ENCODE measurements around the gene COL6A5. TPM values are rescaled to one million over a fixed set of nuclear protein-coding genes. Genes with fewer than 3 reads are reported as not detected.

The COL6A5 gene
- total RNA-seq, 1 donor from 2014 or later = not detected

DNA sequence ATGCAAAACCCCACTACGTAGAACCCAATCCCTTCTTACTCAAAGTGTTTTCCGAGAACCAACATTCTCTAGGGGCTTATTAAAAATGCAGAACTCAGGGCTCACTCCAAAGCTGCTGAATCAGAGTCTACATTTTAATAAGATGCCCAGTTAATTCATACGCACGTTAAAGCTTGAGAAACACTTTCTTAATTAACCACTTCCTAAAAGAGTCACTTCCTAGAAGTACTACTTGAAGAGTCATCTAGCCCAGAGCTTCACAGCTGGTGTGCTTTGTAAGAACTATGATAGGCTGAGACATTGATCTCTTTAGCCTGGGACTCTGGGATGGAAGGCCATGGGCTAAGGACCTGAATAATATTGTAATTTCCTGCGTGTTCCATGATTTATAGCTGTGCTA lies 9.0 kb downstream of the COL6A5 start:
- no peaks in the 10 kb centered on the region for H3K4me1 Mint-ChIP-seq (ENCODE audit: low read depth)
- no peak overlapping the region for H3K27ac Mint-ChIP-seq
- H3K9me3 Mint-ChIP-seq = no peaks in the 10 kb centered on the region
- no peak for DNase-seq (ENCODE audit: low spot score)
- H3K27me3 Mint-ChIP-seq (ENCODE audit: low read depth) = no peaks in the 10 kb centered on the region
- no peaks in the 10 kb centered on the region for H3K36me3 Mint-ChIP-seq (ENCODE audit: low read depth)
- H3K4me3 Mint-ChIP-seq (ENCODE audit: low read depth) = no peak overlapping the region
- intact Hi-C loops (cut with micrococcal nuclease) = no loop called here

DNA sequence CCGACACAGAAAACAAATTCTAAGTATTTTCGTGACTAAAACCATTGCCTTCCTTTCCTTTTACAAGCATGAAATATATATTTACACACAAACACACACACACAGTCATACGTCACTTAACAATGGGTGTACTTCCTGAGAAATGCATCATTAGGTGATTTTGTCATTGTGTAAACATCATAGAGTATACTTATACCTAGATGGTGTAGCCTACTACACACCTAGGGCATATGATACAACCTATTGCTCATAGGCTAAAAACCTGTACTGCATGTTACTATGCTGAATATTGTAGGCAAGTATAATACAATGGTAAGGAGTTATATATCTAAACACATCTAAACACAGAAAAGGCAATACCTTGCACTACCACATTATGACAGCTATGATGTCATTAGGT lies 28.6 kb downstream of the COL6A5 start:
- no peaks in the 10 kb centered on the region for H3K9me3 Mint-ChIP-seq
- no peak overlapping the region for H3K4me3 Mint-ChIP-seq (ENCODE audit: low read depth)
- H3K27ac Mint-ChIP-seq = no peak overlapping the region
- H3K4me1 Mint-ChIP-seq (ENCODE audit: low read depth) = no peaks in the 10 kb centered on the region
- no peak for DNase-seq (ENCODE audit: low spot score)
- intact Hi-C loops (cut with micrococcal nuclease) = no loop called here
- H3K27me3 Mint-ChIP-seq (ENCODE audit: low read depth) = no peaks in the 10 kb centered on the region
- H3K36me3 Mint-ChIP-seq (ENCODE audit: low read depth) = no peaks in the 10 kb centered on the region

DNA sequence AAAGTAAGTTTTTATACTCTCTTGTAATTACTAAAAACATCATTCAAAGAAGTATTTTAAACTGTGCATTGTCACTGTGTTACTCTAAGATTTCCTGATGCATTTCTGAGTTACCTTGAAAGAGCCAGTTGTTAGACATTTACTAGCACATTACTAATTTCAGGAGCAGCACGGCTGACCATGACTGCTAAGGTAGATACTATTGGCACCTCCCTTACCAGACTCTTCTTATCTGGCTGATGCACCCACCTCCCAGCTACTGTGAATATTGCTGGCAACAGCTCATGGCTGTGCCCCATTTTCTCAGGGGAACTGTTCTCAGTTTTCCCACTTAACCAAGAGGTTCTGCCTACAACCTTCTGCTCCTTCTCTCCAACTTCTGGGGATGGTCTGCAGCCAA lies 29.4 kb downstream of the COL6A5 start:
- intact Hi-C loops (cut with micrococcal nuclease) = no loop called here
- H3K9me3 Mint-ChIP-seq = no peaks in the 10 kb centered on the region
- no peak overlapping the region for H3K27ac Mint-ChIP-seq
- H3K4me3 Mint-ChIP-seq (ENCODE audit: low read depth) = no peak overlapping the region
- H3K4me1 Mint-ChIP-seq (ENCODE audit: low read depth) = no peaks in the 10 kb centered on the region
- DNase-seq (ENCODE audit: low spot score) = no peak
- no peaks in the 10 kb centered on the region for H3K27me3 Mint-ChIP-seq (ENCODE audit: low read depth)
- H3K36me3 Mint-ChIP-seq (ENCODE audit: low read depth) = no peaks in the 10 kb centered on the region

GRCh38 chr3:130377960-130378676 lies 32.6 kb downstream of the COL6A5 start:
- Mint-ChIP-seq H3K36me3 (ENCODE audit: low read depth) (no peaks in the 10 kb centered on the region), H3K9me3 (no peaks in the 10 kb centered on the region), H3K27me3 (ENCODE audit: low read depth) (no peaks in the 10 kb centered on the region), H3K27ac (no peak overlapping the region), H3K4me1 (ENCODE audit: low read depth) (no peaks in the 10 kb centered on the region), H3K4me3 (ENCODE audit: low read depth) (no peak overlapping the region)
- intact Hi-C loops (cut with micrococcal nuclease) = no loop called here
- no peak for DNase-seq (ENCODE audit: low spot score)

DNA sequence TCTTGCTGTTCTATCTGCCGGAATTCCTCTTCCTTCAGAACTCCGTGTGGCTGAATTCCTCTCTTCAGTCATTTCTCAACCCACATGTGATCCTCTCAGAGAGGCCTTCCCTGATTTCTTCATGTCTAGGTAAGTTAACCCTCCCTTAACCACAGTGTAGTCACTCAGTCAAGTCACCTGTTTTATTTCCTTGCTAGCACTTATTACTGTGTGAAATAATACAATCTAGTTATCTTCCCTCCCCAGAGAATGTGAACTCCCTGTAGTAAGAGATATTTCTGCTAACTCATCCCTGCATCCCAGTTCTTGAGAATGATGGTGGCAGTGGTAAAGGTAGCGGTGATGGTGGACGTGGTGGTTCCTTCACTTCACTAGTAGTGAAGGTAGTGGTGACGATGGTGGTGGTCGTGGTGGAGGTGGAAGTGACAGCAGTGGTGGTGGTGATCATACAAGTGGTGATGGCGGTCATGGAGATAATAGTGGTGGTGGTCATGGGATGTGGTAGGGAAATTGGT lies 33.3 kb downstream of the COL6A5 start:
- no peaks in the 10 kb centered on the region for H3K27me3 Mint-ChIP-seq (ENCODE audit: low read depth)
- no peaks in the 10 kb centered on the region for H3K4me1 Mint-ChIP-seq (ENCODE audit: low read depth)
- H3K27ac Mint-ChIP-seq = no peak overlapping the region
- no peak overlapping the region for H3K4me3 Mint-ChIP-seq (ENCODE audit: low read depth)
- no peaks in the 10 kb centered on the region for H3K9me3 Mint-ChIP-seq
- intact Hi-C loops (cut with micrococcal nuclease) = no loop called here
- DNase-seq (ENCODE audit: low spot score) = no peak
- H3K36me3 Mint-ChIP-seq (ENCODE audit: low read depth) = no peaks in the 10 kb centered on the region

- H3K27me3 Mint-ChIP-seq (ENCODE audit: low read depth) = no peaks in the 10 kb centered on the region
- H3K27ac Mint-ChIP-seq = no peak overlapping the region
- H3K36me3 Mint-ChIP-seq (ENCODE audit: low read depth) = no peaks in the 10 kb centered on the region
These were observed 33.8 kb downstream of the COL6A5 start for GRCh38 chr3:130379274-130379673.

GRCh38 chr3:130380398-130380797 lies 34.9 kb downstream of the COL6A5 start:
- Mint-ChIP-seq H3K27me3 (ENCODE audit: low read depth) (no peaks in the 10 kb centered on the region), H3K9me3 (no peaks in the 10 kb centered on the region), H3K4me3 (ENCODE audit: low read depth) (no peak overlapping the region), H3K36me3 (ENCODE audit: low read depth) (no peaks in the 10 kb centered on the region), H3K4me1 (ENCODE audit: low read depth) (no peaks in the 10 kb centered on the region), H3K27ac (no peak overlapping the region)
- intact Hi-C loops (cut with micrococcal nuclease) = no loop called here
- DNase-seq (ENCODE audit: low spot score) = no peak

More at GRCh38 chr3:130379274-130379673, 33.8 kb downstream of the COL6A5 start:
- Mint-ChIP-seq H3K9me3 (no peaks in the 10 kb centered on the region), H3K4me1 (ENCODE audit: low read depth) (no peaks in the 10 kb centered on the region), H3K4me3 (ENCODE audit: low read depth) (no peak overlapping the region)
- intact Hi-C loops (cut with micrococcal nuclease) = no loop called here
- DNase-seq (ENCODE audit: low spot score) = no peak

GRCh38 chr3:130383424-130383823 lies 38.0 kb downstream of the COL6A5 start:
- Mint-ChIP-seq H3K27me3 (ENCODE audit: low read depth) (no peaks in the 10 kb centered on the region), H3K4me3 (ENCODE audit: low read depth) (no peak overlapping the region)

DNA sequence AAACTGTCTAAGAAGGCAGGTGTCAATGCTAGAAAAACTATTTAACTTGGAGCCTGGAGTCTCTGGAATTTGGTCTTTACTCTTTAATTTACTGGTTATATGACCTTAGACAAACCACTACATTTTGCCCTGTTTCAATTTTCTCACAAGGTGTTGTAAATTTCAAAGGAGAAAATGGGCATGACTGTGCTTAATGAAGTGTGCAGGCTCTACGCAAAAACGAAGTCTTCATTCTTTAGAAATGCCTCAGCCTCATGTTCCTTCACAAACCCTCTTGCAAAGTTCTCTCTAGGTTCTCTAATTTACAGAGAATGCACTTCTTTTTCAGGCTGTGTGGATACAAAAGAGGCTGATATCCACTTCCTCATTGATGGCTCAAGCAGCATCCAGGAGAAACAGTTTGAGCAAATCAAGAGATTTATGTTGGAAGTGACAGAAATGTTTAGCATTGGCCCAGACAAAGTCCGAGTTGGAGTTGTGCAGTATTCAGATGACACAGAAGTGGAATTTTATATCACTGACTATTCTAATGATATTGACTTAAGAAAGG lies 39.1 kb downstream of the COL6A5 start:
- intact Hi-C loops (cut with micrococcal nuclease) = no loop called here
- no peak for DNase-seq (ENCODE audit: low spot score)
- H3K9me3 Mint-ChIP-seq = no peaks in the 10 kb centered on the region
- H3K27ac Mint-ChIP-seq = no peak overlapping the region
- no peak overlapping the region for H3K4me3 Mint-ChIP-seq (ENCODE audit: low read depth)
- no peaks in the 10 kb centered on the region for H3K36me3 Mint-ChIP-seq (ENCODE audit: low read depth)
- H3K27me3 Mint-ChIP-seq (ENCODE audit: low read depth) = no peaks in the 10 kb centered on the region
- no peaks in the 10 kb centered on the region for H3K4me1 Mint-ChIP-seq (ENCODE audit: low read depth)

More at GRCh38 chr3:130383424-130383823, 38.0 kb downstream of the COL6A5 start:
- no peak overlapping the region for H3K27ac Mint-ChIP-seq
- no peaks in the 10 kb centered on the region for H3K36me3 Mint-ChIP-seq (ENCODE audit: low read depth)
- no peaks in the 10 kb centered on the region for H3K9me3 Mint-ChIP-seq
- H3K4me1 Mint-ChIP-seq (ENCODE audit: low read depth) = no peaks in the 10 kb centered on the region
- intact Hi-C loops (cut with micrococcal nuclease) = no loop called here
- no peak for DNase-seq (ENCODE audit: low spot score)

GRCh38 chr3:130386604-130387263 lies 41.3 kb downstream of the COL6A5 start:
- no peaks in the 10 kb centered on the region for H3K36me3 Mint-ChIP-seq (ENCODE audit: low read depth)
- H3K9me3 Mint-ChIP-seq = no peaks in the 10 kb centered on the region
- DNase-seq (ENCODE audit: low spot score) = no peak
- H3K4me1 Mint-ChIP-seq (ENCODE audit: low read depth) = no peaks in the 10 kb centered on the region
- intact Hi-C loops (cut with micrococcal nuclease) = no loop called here
- H3K27me3 Mint-ChIP-seq (ENCODE audit: low read depth) = no peaks in the 10 kb centered on the region
- H3K4me3 Mint-ChIP-seq (ENCODE audit: low read depth) = no peak overlapping the region
- H3K27ac Mint-ChIP-seq = no peak overlapping the region

GRCh38 chr3:130389743-130390478 lies 44.4 kb downstream of the COL6A5 start:
- Mint-ChIP-seq H3K27me3 (ENCODE audit: low read depth) (no peaks in the 10 kb centered on the region), H3K4me1 (ENCODE audit: low read depth) (no peaks in the 10 kb centered on the region)

GRCh38 chr3:130392266-130392665 lies 46.8 kb downstream of the COL6A5 start:
- Mint-ChIP-seq H3K4me1 (ENCODE audit: low read depth) (no peaks in the 10 kb centered on the region), H3K9me3 (no peaks in the 10 kb centered on the region), H3K27ac (no peak overlapping the region), H3K36me3 (ENCODE audit: low read depth) (no peaks in the 10 kb centered on the region), H3K27me3 (ENCODE audit: low read depth) (no peaks in the 10 kb centered on the region), H3K4me3 (ENCODE audit: low read depth) (no peak overlapping the region)
- no peak for DNase-seq (ENCODE audit: low spot score)
- intact Hi-C loops (cut with micrococcal nuclease) = no loop called here

More at GRCh38 chr3:130389743-130390478, 44.4 kb downstream of the COL6A5 start:
- Mint-ChIP-seq H3K27ac (no peak overlapping the region), H3K4me3 (ENCODE audit: low read depth) (no peak overlapping the region), H3K36me3 (ENCODE audit: low read depth) (no peaks in the 10 kb centered on the region), H3K9me3 (no peaks in the 10 kb centered on the region)
- DNase-seq (ENCODE audit: low spot score) = no peak
- intact Hi-C loops (cut with micrococcal nuclease) = no loop called here
